ENCODE results near the gene CACNA2D1. TPM values are rescaled to one million over a fixed set of nuclear protein-coding genes. Genes with fewer than 3 reads are reported as not detected.
A peak's percentile ranks its signal among the peaks of the same experiment; 100 is the strongest.

CACNA2D1 gene
- total RNA-seq, 1 experiment from 2014 or later: 36.2 TPM

GRCh38 chr7:82286096-82286797, 157.3 kb downstream of the CACNA2D1 start:
- 100% methylated on average over 1 of the region's 4 CpGs for WGBS (ENCODE audit: extremely low coverage, insufficient read length, low lambda C conversion rate)

More at GRCh38 chr7:82286096-82286797, 157.3 kb downstream of the CACNA2D1 start:
- no peak overlapping the region; a peak in 1 of 5 replicates for H3K4me3 Mint-ChIP-seq
- H4K5ac ChIP-seq (ENCODE audit: insufficient read length, low read depth, low read length): no peak overlapping the region
- H4K20me1 ChIP-seq (ENCODE audit: control insufficient read depth, insufficient read depth, insufficient read length): no peaks in the 10 kb centered on the region
- no peak overlapping the region for H2BK5ac ChIP-seq (ENCODE audit: insufficient read length, low read length)
- H3K9me3 ChIP-seq (ENCODE audit: control insufficient read depth, low read depth, low read length): no peaks in the 10 kb centered on the region
- no peak overlapping the region for H2BK120ac ChIP-seq (ENCODE audit: low read depth, low read length, poor library complexity, severe bottlenecking)
- H2BK12ac ChIP-seq (ENCODE audit: insufficient read length, low read depth, low read length): no peak overlapping the region
- no peaks in the 10 kb centered on the region for H3K27me3 ChIP-seq (ENCODE audit: insufficient read depth, low read length)
- TF ChIP-seq CTCF (conservative IDR thresholded peaks at IDR 0.05): no peak
- H3K56ac ChIP-seq (ENCODE audit: insufficient read length, low read depth, low read length): no peak overlapping the region
- no peak overlapping the region for H3K23ac ChIP-seq (ENCODE audit: insufficient read length, low read depth, low read length)
- H2AK5ac ChIP-seq (ENCODE audit: insufficient read length, low read length): no peak overlapping the region
- H4K91ac ChIP-seq (ENCODE audit: insufficient read length, low read depth, low read length): no peak overlapping the region
- peak overlapping the region; percentile 0 to 78 (median 0); a peak in 5 of 7 replicates for H3K27ac Mint-ChIP-seq
- peaks cover 54 to 60% of the 10 kb centered on the region in 2 experiments for H3K4me1 Mint-ChIP-seq
- H3K27ac ChIP-seq (ENCODE audit: insufficient read length, low read depth, low read length): no peak overlapping the region
- no peak overlapping the region for H2BK15ac ChIP-seq (ENCODE audit: low read depth, low read length)
- no peaks in the 10 kb centered on the region for H3K79me1 ChIP-seq (ENCODE audit: insufficient read depth, low read depth, low read length, poor library complexity, severe bottlenecking)
- peaks cover 7% of the 10 kb centered on the region; the same call in 1 of the 2 replicates for H3K4me1 ChIP-seq (ENCODE audit: insufficient read depth, low read length)
- no peak overlapping the region for H3K18ac ChIP-seq (ENCODE audit: insufficient read length, low read depth, low read length)
- no peak overlapping the region for H3T11ph ChIP-seq (ENCODE audit: low read length)
- H3K23me2 ChIP-seq (ENCODE audit: insufficient read length, low read depth, low read length, poor library complexity, severe bottlenecking): no peaks in the 10 kb centered on the region
- no peak overlapping the region for H2AFZ ChIP-seq (ENCODE audit: low read length)
- no peaks in the 10 kb centered on the region for H3K27me3 Mint-ChIP-seq (ENCODE audit: low read depth)
- no peaks in the 10 kb centered on the region for H3K79me2 ChIP-seq (ENCODE audit: insufficient read depth, low read length)
- no peak for DNase-seq
- H3K4me2 ChIP-seq (ENCODE audit: insufficient read depth, insufficient read length, low read length): no peak overlapping the region
- no peak overlapping the region for H3K9ac ChIP-seq (ENCODE audit: extremely low read depth, insufficient read length, low read length)
- H4K8ac ChIP-seq (replicated peaks; ENCODE audit: insufficient read length, low read depth, low read length): no peak overlapping the region
- peaks cover 0 to 5% (median 2%) of the 10 kb centered on the region in 3 experiments; a peak in 2 of 7 replicates for H3K36me3 Mint-ChIP-seq (ENCODE audit: insufficient read depth in 1 of 3, low read depth in 3 of 3)
- no peak overlapping the region for H2BK20ac ChIP-seq (ENCODE audit: low read depth, low read length, poor library complexity, severe bottlenecking)
- no peaks in the 10 kb centered on the region for H3K9me3 Mint-ChIP-seq
- no peak overlapping the region for H3K14ac ChIP-seq (ENCODE audit: insufficient read depth, low read length)
- H3K4ac ChIP-seq (ENCODE audit: low read depth, low read length): no peak overlapping the region
